Measurements from ENCODE around the gene NUPR1.

Gene NUPR1

DNA sequence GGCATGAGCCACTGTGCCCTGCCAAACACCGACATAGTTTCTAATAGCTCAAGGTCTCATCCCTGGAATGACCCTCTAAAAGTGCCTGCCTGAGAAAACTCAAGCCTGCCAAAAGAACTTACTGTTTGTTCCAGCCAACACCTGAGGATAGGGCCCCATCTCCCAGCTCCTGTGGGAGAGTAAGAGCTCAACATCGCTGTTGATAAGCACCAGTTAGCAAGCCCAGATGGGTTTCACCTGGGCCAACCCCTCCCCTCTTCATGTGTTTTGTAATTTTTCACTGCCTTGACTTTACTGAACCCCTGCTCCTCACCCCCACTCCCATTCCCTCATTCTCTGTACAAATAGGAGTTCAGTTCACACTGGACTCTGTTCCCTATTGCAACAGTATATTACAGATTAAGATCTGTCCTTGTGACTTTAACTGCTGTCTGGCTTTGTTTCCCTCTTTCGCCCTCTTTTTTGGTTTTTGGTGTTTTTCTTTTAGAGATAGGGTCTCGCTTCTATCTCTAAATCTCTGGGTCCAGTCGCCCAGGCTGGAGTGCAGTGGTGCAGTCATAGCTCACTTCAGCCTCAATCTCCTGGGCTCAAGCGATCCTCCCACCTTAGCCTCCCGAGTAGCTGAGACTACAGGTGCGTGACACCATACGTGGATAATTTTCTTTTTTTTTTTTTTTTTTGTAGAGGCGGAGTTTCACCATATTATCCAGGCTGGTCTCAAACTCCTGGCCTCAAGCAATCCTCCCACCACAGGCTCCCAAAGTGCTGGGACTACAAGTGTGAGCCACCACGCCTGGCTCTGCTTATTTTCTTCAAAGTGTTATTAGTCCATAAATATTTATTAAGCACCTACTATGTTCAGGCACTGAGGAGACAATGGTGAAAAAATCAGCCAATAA lies 12.3 kb downstream of the NUPR1 start:
- H3K4me3 ChIP-seq (ENCODE audit: low read depth, low read length): no peak overlapping the region
- in situ Hi-C loops (cut with HindIII; ENCODE audit: low pct_ligation_motif_present, low sequenced_read_pairs): no loop called here
- no peaks in the 10 kb centered on the region for H3K27me3 ChIP-seq (replicated peaks)
- no peak overlapping the region for H3K27ac ChIP-seq
- no peak for TF ChIP-seq CTCF (IDR thresholded peaks at IDR 0.05; ENCODE audit: low read depth, low read length, missing control alignments)
- no peak for DNase-seq
- no peaks in the 10 kb centered on the region for H3K36me3 ChIP-seq (replicated peaks)

DNA sequence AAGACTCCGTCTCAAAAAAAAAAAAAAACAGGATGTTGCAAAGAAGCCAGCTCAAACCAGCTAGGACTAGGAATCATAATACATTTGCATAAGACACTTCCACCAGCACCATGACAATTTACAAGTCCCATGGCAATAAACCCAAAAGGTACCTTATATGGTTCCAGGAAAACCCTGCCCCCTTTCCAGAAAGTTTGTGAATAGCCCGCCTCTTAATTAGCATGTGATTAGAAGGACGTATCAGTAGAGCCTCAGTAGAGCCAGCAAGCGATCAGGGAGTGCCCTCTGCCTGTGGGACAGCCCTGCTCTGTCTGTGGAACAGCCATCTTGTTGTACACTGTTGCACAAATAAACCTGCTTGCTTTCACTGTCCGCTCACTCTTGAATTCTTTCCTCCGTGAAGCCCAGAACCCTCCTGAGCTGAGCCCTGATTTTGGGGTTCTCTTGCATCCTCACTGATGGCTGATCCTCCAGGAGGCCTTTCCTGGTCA lies 14.0 kb downstream of the NUPR1 start:
- no peak for DNase-seq
- Histone ChIP-seq H3K4me3 (ENCODE audit: low read depth, low read length) (no peak overlapping the region), H3K27ac (no peak overlapping the region), H3K36me3 (replicated peaks) (no peaks in the 10 kb centered on the region), H3K27me3 (replicated peaks) (no peaks in the 10 kb centered on the region)
- in situ Hi-C loops (cut with HindIII; ENCODE audit: low pct_ligation_motif_present, low sequenced_read_pairs): no loop called here
- TF ChIP-seq CTCF (IDR thresholded peaks at IDR 0.05; ENCODE audit: low read depth, low read length, missing control alignments): no peak

DNA sequence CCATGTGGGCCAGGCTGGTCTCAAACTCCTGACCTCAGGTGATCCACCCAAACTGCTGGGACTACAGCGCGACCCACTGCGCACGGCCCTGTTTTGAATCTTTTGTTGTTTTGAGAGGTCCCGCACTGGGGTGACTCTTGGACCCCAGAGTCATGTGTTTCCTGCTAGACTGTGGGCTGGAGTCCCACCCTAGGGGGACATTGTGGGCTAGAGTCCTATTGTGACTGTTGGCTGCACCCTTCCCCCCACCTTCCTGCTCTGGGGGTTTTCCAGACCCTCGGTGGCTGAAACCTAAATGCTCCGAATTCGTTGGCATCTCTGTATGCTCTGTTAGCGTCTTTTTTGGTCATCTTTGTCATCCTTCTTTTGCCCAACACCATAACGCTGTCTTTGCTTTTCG lies 16.0 kb downstream of the NUPR1 start:
- no peak overlapping the region for H3K27ac ChIP-seq
- no peak for DNase-seq

GRCh38 chr16:28521436-28521835 lies 17.3 kb downstream of the NUPR1 start:
- H3K27me3 ChIP-seq (replicated peaks): no peaks in the 10 kb centered on the region
- H3K36me3 ChIP-seq (replicated peaks): no peaks in the 10 kb centered on the region
- no peak for DNase-seq
- H3K4me3 ChIP-seq (ENCODE audit: low read depth, low read length): no peak overlapping the region
- TF ChIP-seq CTCF (IDR thresholded peaks at IDR 0.05; ENCODE audit: low read depth, low read length, missing control alignments): no peak
- no peak overlapping the region for H3K27ac ChIP-seq
- in situ Hi-C loops (cut with HindIII; ENCODE audit: low pct_ligation_motif_present, low sequenced_read_pairs): no loop called here

More for the DNA sequence above, 16.0 kb downstream of the NUPR1 start:
- no peaks in the 10 kb centered on the region for H3K36me3 ChIP-seq (replicated peaks)
- in situ Hi-C loops (cut with HindIII; ENCODE audit: low pct_ligation_motif_present, low sequenced_read_pairs): no loop called here
- no peaks in the 10 kb centered on the region for H3K27me3 ChIP-seq (replicated peaks)
- TF ChIP-seq CTCF (IDR thresholded peaks at IDR 0.05; ENCODE audit: low read depth, low read length, missing control alignments): no peak
- H3K4me3 ChIP-seq (ENCODE audit: low read depth, low read length): no peak overlapping the region

- in situ Hi-C loops (cut with HindIII; ENCODE audit: low pct_ligation_motif_present, low sequenced_read_pairs): no loop called here
- Histone ChIP-seq H3K36me3 (replicated peaks) (no peaks in the 10 kb centered on the region), H3K27ac (no peak overlapping the region), H3K4me3 (ENCODE audit: low read depth, low read length) (no peak overlapping the region), H3K27me3 (replicated peaks) (no peaks in the 10 kb centered on the region)
- DNase-seq: no peak
- no peak for TF ChIP-seq CTCF (IDR thresholded peaks at IDR 0.05; ENCODE audit: low read depth, low read length, missing control alignments)
These were observed 18.1 kb downstream of the NUPR1 start for GRCh38 chr16:28520672-28521071.
